ENCODE measurements around the gene PRSS2. TPM values are rescaled to one million over a fixed set of nuclear protein-coding genes. Genes with fewer than 3 reads are reported as not detected.

PRSS2 gene
- total RNA-seq, 1 experiment from 2014 or later = 9.3 TPM

DNA sequence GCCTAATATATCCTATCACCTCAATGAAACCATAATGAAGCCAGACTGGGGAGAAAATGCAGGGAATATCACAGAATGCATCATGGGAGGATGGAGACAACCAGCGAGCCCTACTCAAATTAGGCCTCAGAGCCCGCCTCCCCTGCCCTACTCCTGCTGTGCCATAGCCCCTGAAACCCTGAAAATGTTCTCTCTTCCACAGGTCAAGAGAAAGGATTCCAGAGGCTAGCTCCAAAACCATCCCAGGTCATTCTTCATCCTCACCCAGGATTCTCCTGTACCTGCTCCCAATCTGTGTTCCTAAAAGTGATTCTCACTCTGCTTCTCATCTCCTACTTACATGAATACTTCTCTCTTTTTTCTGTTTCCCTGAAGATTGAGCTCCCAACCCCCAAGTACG, 31.5 kb downstream of the PRSS2 start:
- ChIA-PET POLR2A (no interaction called here), CTCF (no interaction called here)
- intact Hi-C loops (cut with micrococcal nuclease; ENCODE audit: unreplicated experiment) = no loop called here
- no peaks in the 10 kb centered on the region for H3K4me1 Mint-ChIP-seq (ENCODE audit: low read depth, unreplicated experiment)
- no TSS peak for BruUV-seq (replicated peaks)
- no peaks in the 10 kb centered on the region for H3K27me3 Mint-ChIP-seq (ENCODE audit: insufficient read depth, unreplicated experiment)
- Histone ChIP-seq H3K27me3 (replicated peaks; ENCODE audit: control insufficient read depth, insufficient read depth, low read length) (no peaks in the 10 kb centered on the region), H3K4me3 (ENCODE audit: low read depth, low read length) (no peak overlapping the region), H3K4me1 (no peaks in the 10 kb centered on the region), H3K36me3 (ENCODE audit: control insufficient read depth, insufficient read depth, low read length) (no peaks in the 10 kb centered on the region), H3K9me3 (no peaks in the 10 kb centered on the region)
- DNase-seq = no peak
- no peak overlapping the region for H3K27ac Mint-ChIP-seq (ENCODE audit: unreplicated experiment)
- no peak overlapping the region for H3K4me3 Mint-ChIP-seq (ENCODE audit: unreplicated experiment)
- no peaks in the 10 kb centered on the region for H3K9me3 Mint-ChIP-seq (ENCODE audit: unreplicated experiment)
- H3K36me3 Mint-ChIP-seq (ENCODE audit: insufficient read depth, unreplicated experiment) = no peaks in the 10 kb centered on the region
- TF ChIP-seq CTCF (IDR thresholded peaks at IDR 0.05; ENCODE audit: insufficient read depth in 1 of 2, low read depth in 1 of 2, low read length in 1 of 2, severe bottlenecking in 1 of 2, unreplicated experiment in 1 of 2) = no peak

DNA sequence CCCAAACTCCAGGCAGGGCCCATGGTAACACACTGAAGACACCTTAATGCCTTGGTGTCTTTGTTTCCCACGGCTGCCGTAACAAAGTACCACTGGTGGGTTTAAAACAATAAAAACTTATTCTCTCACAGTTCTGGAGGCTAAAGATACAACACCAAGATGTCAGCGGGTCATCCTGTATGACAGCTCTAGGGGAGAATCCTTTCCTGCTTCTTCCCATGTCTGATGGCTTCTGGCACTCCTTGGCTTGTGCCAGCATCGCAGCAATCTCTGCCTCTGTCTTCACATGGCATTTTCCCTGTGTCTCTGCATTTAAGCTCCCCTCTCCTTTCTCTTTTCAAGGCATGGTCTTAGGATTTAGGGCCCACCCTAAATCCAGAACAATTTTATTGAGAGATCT, 33.1 kb downstream of the PRSS2 start:
- POLR2A ChIA-PET = no interaction called here
- H3K4me1 Mint-ChIP-seq (ENCODE audit: low read depth, unreplicated experiment) = peaks cover 8% of the 10 kb centered on the region

DNA sequence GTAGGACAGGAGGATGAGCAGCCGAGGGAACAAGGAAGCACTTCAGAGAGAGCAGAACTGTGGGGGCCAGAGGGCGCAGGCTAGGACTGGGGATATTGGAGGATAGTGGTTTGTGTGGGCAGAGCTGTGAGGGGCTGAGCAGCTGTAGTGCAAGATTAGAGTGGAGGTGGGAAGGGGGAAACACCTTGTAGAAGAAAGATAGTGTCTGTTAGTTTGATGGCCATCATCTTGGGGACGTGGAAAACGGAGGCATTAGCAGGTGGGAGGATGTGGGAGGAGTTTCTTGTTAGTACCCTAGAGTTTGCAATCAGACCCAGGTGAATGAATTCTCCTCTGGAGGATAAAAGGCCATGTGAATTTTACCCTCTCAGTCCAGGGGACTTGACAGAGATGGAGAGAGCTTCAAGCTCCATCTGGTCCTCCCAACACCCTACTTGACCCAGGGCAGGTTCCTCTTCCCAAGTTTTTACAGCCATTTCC, 34.0 kb downstream of the PRSS2 start:
- peak overlapping the region; percentile 51 for H3K27ac Mint-ChIP-seq (ENCODE audit: unreplicated experiment)

More for the DNA sequence above, 33.1 kb downstream of the PRSS2 start:
- H3K27me3 ChIP-seq (replicated peaks; ENCODE audit: control insufficient read depth, insufficient read depth, low read length) = no peaks in the 10 kb centered on the region
- no peaks in the 10 kb centered on the region for H3K9me3 ChIP-seq
- no peaks in the 10 kb centered on the region for H3K36me3 ChIP-seq (ENCODE audit: control insufficient read depth, insufficient read depth, low read length)
- CTCF ChIA-PET = no interaction called here
- Mint-ChIP-seq H3K9me3 (ENCODE audit: unreplicated experiment) (no peaks in the 10 kb centered on the region), H3K4me3 (ENCODE audit: unreplicated experiment) (no peak overlapping the region), H3K27me3 (ENCODE audit: insufficient read depth, unreplicated experiment) (no peaks in the 10 kb centered on the region), H3K36me3 (ENCODE audit: insufficient read depth, unreplicated experiment) (no peaks in the 10 kb centered on the region), H3K27ac (ENCODE audit: unreplicated experiment) (no peak overlapping the region)
- H3K4me3 ChIP-seq (ENCODE audit: low read depth, low read length) = no peak overlapping the region
- BruUV-seq (replicated peaks) = no TSS peak
- H3K4me1 ChIP-seq = no peaks in the 10 kb centered on the region
- no peak for DNase-seq
- intact Hi-C loops (cut with micrococcal nuclease; ENCODE audit: unreplicated experiment) = no loop called here
- no peak for TF ChIP-seq CTCF (IDR thresholded peaks at IDR 0.05; ENCODE audit: insufficient read depth in 1 of 2, low read depth in 1 of 2, low read length in 1 of 2, severe bottlenecking in 1 of 2, unreplicated experiment in 1 of 2)

More for the DNA sequence above, 34.0 kb downstream of the PRSS2 start:
- no peaks in the 10 kb centered on the region for H3K9me3 Mint-ChIP-seq (ENCODE audit: unreplicated experiment)
- Histone ChIP-seq H3K36me3 (ENCODE audit: control insufficient read depth, insufficient read depth, low read length) (no peaks in the 10 kb centered on the region), H3K4me1 (no peaks in the 10 kb centered on the region), H3K9me3 (no peaks in the 10 kb centered on the region), H3K4me3 (ENCODE audit: low read depth, low read length) (no peak overlapping the region), H3K27me3 (replicated peaks; ENCODE audit: control insufficient read depth, insufficient read depth, low read length) (no peaks in the 10 kb centered on the region)
- intact Hi-C loops (cut with micrococcal nuclease; ENCODE audit: unreplicated experiment) = no loop called here
- no peaks in the 10 kb centered on the region for H3K27me3 Mint-ChIP-seq (ENCODE audit: insufficient read depth, unreplicated experiment)
- H3K4me1 Mint-ChIP-seq (ENCODE audit: low read depth, unreplicated experiment) = peaks cover 15% of the 10 kb centered on the region
- DNase-seq = no peak
- POLR2A ChIA-PET = no interaction called here
- TF ChIP-seq CTCF (IDR thresholded peaks at IDR 0.05; ENCODE audit: insufficient read depth in 1 of 2, low read depth in 1 of 2, low read length in 1 of 2, severe bottlenecking in 1 of 2, unreplicated experiment in 1 of 2) = no peak
- CTCF ChIA-PET = no interaction called here
- BruUV-seq (replicated peaks) = no TSS peak
- no peak overlapping the region for H3K4me3 Mint-ChIP-seq (ENCODE audit: unreplicated experiment)
- H3K36me3 Mint-ChIP-seq (ENCODE audit: insufficient read depth, unreplicated experiment) = no peaks in the 10 kb centered on the region

Measured in Caco-2 (cell line).